H1 (cell line): Measurements from ENCODE around the gene CLRN1. TPM values are rescaled to one million over a fixed set of nuclear protein-coding genes. Genes with fewer than 3 reads are reported as not detected.

ENCODE experiments used
- BRCA1 ChIP-seq: IDR thresholded peaks from 2 replicates; pipeline ENCODE4 v1.6.1; 2012; ENCODE audit warnings: low read depth, low read length, improper control_type of control experiment
- CHD7 ChIP-seq: fragments of 300-600 bp; sonication (generic); IDR thresholded peaks from 2 replicates; pipeline ENCODE4 v1.7.1; 2012; ENCODE audit warnings: low read length, moderate library complexity, mild to moderate bottlenecking, inconsistent platforms; ENCODE audit not compliant: insufficient replicate concordance
- EZH2 ChIP-seq: fragments of 200-600 bp; sonication (generic); IDR thresholded peaks from 2 replicates; pipeline ENCODE4 v1.7.1; 2012; ENCODE audit warnings: low read depth, mild to moderate bottlenecking, moderate library complexity, low read length, inconsistent platforms; ENCODE audit not compliant: severe bottlenecking
- GTF2F1 ChIP-seq: IDR thresholded peaks from 2 replicates; pipeline ENCODE4 v1.6.1; 2012; ENCODE audit warnings: low read depth, low read length, improper control_type of control experiment, borderline replicate concordance
- KDM1A ChIP-seq: fragments of 200-600, 300-600 bp; sonication (generic); IDR thresholded peaks from 2 replicates; pipeline ENCODE4 v1.7.1; 2016; ENCODE audit warnings: mild to moderate bottlenecking, low read length, borderline replicate concordance
- KDM4A ChIP-seq: IDR thresholded peaks from one replicate; pipeline ENCODE4 v1.7.1; 2012; ENCODE audit warnings: low read depth, mild to moderate bottlenecking, moderate library complexity, low read length, inconsistent platforms; ENCODE audit not compliant: severe bottlenecking
- POU5F1 ChIP-seq: IDR thresholded peaks from 2 replicates; pipeline ENCODE4 v1.6.1; 2011; ENCODE audit warnings: low read depth, mild to moderate bottlenecking, low read length, moderate library complexity
- RBBP5 ChIP-seq: IDR thresholded peaks from 2 replicates; pipeline ENCODE4 v1.7.1; 2012; ENCODE audit warnings: low read depth, mild to moderate bottlenecking, inconsistent platforms, low read length, moderate library complexity, borderline replicate concordance
- YY1 ChIP-seq: IDR thresholded peaks from 2 replicates; pipeline ENCODE4 v1.6.1; 2011; ENCODE audit warnings: low read depth, mild to moderate bottlenecking, low read length
- polyA plus RNA-seq, 7 experiments: library from polyadenylated mRNA; depleted of rRNA in 3 of 7; stranded (reverse) in 5 of 7; unstranded in 2 of 7; fragments of >200 nt in 5 of 7; fragments of 200-250 nt in 2 of 7; gene quantifications; 1 replicate in 5 of 7; 2 replicates in 1 of 7; 4 replicates in 1 of 7; pipeline versions ENCODE4 v1.2.1 to v1.2.3, GENCODE V29; 2011 to 2013; ENCODE audit warnings: missing spikeins in 2 of 7, mixed read lengths in 2 of 7
- total RNA-seq: library from RNA; stranded (reverse); fragmentation: NEBNext Ultra II Directional; extraction: Animal tissue kit (Norgen Biotek cat#: 25700); gene quantifications from 2 replicates; pipeline ENCODE4 v1.2.1, GENCODE V29; 2021

Gene CLRN1
- total and polyA plus RNA-seq, 2 of the 8 experiments (the other 6 are each of a cell fraction or from before 2014, with no cell fraction given) = 0.20 to 0.35 TPM

DNA sequence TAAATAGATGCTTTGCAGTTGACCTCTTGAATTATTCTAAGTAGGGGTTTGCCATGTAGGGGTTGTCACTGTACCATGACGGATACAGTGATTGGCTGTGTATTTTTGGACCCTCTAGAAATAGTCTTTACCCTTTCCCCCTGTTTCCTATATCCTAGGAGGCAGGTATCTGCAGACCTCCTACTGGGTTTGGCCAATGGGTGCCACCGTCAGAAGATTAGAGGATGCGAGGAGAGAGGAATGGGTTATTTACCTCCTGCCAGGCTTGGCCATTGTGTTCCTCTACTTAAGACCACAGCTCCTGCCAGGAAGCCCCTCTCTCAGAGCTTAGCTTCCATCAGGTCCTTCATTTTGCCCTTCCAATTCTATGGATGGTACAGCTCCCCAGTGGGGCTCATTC, 40.2 kb upstream of the CLRN1 start (continued):
- TF ChIP-seq CHD7 (no peak), KDM1A (no peak), BRCA1 (no peak), YY1 (no peak), KDM4A (no peak), RBBP5 (no peak), POU5F1 (no peak), EZH2 (no peak), GTF2F1 (no peak)
